ENCODE measurements around the gene LYG2.
"Not testable (repeated sequence)": the region's sequence is repeated elsewhere in the genome, so short reads cannot be mapped to it uniquely, and the experiment has no call there.

DNA sequence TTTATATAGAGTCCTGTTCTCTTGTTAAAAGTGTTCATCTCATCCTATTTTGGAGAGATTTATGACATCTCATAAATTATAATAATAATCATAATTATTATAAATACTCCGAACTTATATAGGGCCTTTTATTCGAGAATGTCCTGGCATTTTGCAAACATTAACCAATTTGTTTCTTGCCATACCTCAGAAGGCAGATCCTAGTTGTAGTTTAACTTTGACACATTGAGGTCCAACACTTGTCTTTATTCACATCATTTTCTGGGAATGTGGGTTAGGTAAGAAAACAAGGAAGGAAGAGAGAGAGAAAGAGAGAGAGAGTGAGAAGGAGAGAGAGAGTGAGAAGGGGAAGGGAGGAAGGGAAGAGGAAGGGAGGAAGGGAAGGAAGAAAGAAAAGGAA, 45.6 kb upstream of the LYG2 start, which contains the start of gene LYG1:
- not testable (repeated sequence) for TF ChIP-seq POLR2AphosphoS5, EP300 (IDR thresholded peaks at IDR 0.05)

Measured in upper lobe of left lung (tissue), 4 donors.